ENCODE results near the gene H2BW2. TPM values are rescaled to one million over a fixed set of nuclear protein-coding genes. Genes with fewer than 3 reads are reported as not detected.
"Not testable (repeated sequence)": the region's sequence is repeated elsewhere in the genome, so short reads cannot be mapped to it uniquely, and the experiment has no call there.

The H2BW2 gene
- not detected for total RNA-seq

GRCh38 chrX:104039689-104040505 is at the start of gene H2BW2:
Gene H2BW2, plus strand, starts transcription at chrX:104039956. Its CDS starts 39 bp downstream, at chrX:104039995.
- DNase-seq (ENCODE audit: low spot score) (no peak), ATAC-seq (ENCODE audit: low FRiP score) (no peak)
- TF ChIP-seq CTCF (IDR thresholded peaks at IDR 0.05): no peak

- DNase-seq (ENCODE audit: low spot score): no peak
- no peak for ATAC-seq (ENCODE audit: low FRiP score)
- TF ChIP-seq CTCF (IDR thresholded peaks at IDR 0.05): no peak
These were observed 40.5 kb upstream of the H2BW2 start for GRCh38 chrX:103999234-103999633.

- ATAC-seq (ENCODE audit: low FRiP score) (no peak), DNase-seq (ENCODE audit: low spot score) (no peak)
- TF ChIP-seq CTCF (IDR thresholded peaks at IDR 0.05): no peak
These were observed 30.9 kb upstream of the H2BW2 start for GRCh38 chrX:104008831-104009230.

- DNase-seq (ENCODE audit: low spot score) (no peak), ATAC-seq (ENCODE audit: low FRiP score) (no peak)
- TF ChIP-seq CTCF (IDR thresholded peaks at IDR 0.05): no peak
These were observed 26.6 kb upstream of the H2BW2 start for GRCh38 chrX:104013158-104013557.

- no peak for DNase-seq (ENCODE audit: low spot score)
- no peak for ATAC-seq (ENCODE audit: low FRiP score)
These were observed 26.1 kb upstream of the H2BW2 start, which contains the start of gene H2BW1 for GRCh38 chrX:104013606-104014005. Gene H2BW1, minus strand, starts transcription at chrX:104013708. Its CDS starts 132 bp downstream, at chrX:104013576.

GRCh38 chrX:104015576-104015975 is 24.2 kb upstream of the H2BW2 start:
- DNase-seq (ENCODE audit: low spot score); ATAC-seq (ENCODE audit: low FRiP score): not testable (repeated sequence)

More at GRCh38 chrX:104013606-104014005, 26.1 kb upstream of the H2BW2 start, which contains the start of gene H2BW1:
- TF ChIP-seq CTCF (IDR thresholded peaks at IDR 0.05): no peak

- TF ChIP-seq CTCF (IDR thresholded peaks at IDR 0.05): no peak
- ATAC-seq (ENCODE audit: low FRiP score): no peak
- no peak for DNase-seq (ENCODE audit: low spot score)
These were observed 21.6 kb upstream of the H2BW2 start for GRCh38 chrX:104018126-104018525.
